ENCODE measurements around the gene CLMN. TPM values are rescaled to one million over a fixed set of nuclear protein-coding genes. Genes with fewer than 3 reads are reported as not detected.

CLMN gene
- total and polyA plus RNA-seq, 7 experiments from 2014 or later = 0.43 to 6.8 (median 0.70) TPM

DNA sequence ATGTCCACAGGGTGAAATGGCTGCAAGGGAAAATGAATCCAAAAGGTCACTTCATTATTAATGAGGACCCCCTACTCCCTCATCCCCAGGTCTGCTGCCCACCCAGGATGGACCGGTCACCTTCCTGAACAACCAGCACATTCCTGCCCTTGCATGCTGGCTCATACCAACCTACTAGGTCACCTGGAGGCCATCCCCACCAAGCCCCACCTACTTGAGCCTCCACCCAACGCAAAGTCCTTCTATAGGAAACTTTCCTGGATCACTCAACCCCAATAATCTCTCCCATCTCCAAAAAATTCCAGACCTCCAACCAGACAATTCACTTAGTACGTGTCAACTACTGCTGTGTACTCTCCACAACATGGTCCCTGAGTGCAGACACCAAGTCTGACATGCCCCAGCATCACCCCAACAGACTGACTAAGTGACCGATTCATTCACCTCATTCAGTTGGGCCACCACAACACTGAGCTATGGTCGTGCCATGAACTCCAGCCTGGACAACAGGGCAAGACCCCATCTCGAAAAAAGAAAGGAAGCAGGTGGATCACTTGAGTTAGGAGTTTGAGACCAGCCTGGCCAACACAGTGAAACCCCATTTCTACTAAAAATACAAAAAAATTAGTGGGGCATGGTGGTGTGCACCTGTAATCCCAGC is 18.1 kb downstream of the CLMN start:
- intact Hi-C loops (cut with micrococcal nuclease) = no loop called here
- Histone ChIP-seq H3K4me3 (ENCODE audit: low read length) (no peak overlapping the region), H3K27ac (ENCODE audit: low read depth, low read length) (no peak overlapping the region), H3K9me3 (ENCODE audit: control insufficient read depth in 2 of 3, low read length in 3 of 3) (no peaks in the 10 kb centered on the region), H3K36me3 (ENCODE audit: control insufficient read depth in 2 of 3, insufficient read depth in 3 of 3, low read length in 3 of 3) (no peaks in the 10 kb centered on the region), H3K27me3 (ENCODE audit: control insufficient read depth in 2 of 2, insufficient read depth in 2 of 2, low read length in 2 of 2) (no peaks in the 10 kb centered on the region), H3K4me1 (ENCODE audit: control insufficient read depth in 2 of 2, insufficient read depth in 2 of 2, low read length in 2 of 2) (no peaks in the 10 kb centered on the region)
- Mint-ChIP-seq H3K36me3 (no peaks in the 10 kb centered on the region), H3K9me3 (peaks cover 0 to 2% (median 0%) of the 10 kb centered on the region in 11 donors), H3K27me3 (peaks cover 0 to 17% (median 14%) of the 10 kb centered on the region in 5 donors), H3K4me3 (no peak overlapping the region), H3K4me1 (no peaks in the 10 kb centered on the region), H3K27ac (no peak overlapping the region)
- no peak for DNase-seq
- POLR2A ChIA-PET = no interaction called here
- ATAC-seq = no peak
- CTCF ChIA-PET = no interaction called here

DNA sequence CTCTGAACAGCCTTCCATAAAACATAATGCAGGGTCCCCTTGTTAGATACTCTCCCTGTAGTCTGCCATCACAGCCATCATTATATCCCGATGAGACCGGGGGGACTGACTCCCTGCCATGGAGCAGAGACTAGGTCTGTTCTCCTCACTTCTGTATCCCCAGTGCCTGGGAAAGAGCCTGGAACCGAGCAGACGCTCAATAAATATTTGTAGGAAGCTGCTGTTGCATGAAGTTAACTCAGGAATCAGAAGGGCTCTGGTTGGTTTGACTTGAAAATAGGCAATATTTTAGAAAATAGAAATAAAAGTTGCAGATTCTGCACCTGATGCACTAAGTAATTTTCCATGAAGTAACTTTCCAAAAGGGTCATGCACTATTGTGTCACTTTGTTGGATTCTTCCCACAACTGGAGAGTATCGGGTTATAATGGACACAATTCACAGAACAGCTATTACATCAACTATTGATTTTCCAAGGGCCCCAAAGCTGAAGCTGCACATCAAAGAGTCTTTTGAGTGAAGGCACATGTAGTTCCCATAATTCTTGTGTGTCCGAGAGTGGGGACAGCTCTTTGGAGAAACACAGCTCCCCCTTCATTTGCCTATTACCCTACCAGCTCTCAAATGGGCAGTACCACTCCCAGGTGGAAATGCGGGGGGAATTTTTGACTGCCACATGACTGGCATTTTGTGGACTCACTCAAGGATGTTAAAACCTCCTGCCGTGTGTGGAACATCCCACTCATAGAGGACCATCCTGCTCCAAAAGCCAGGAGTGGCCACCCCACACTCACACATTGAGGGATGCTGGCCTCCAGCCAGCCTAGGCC is 18.8 kb downstream of the CLMN start:
- H3K9me3 ChIP-seq (ENCODE audit: control insufficient read depth in 2 of 3, low read length in 3 of 3) = peaks cover 0 to 5% (median 0%) of the 10 kb centered on the region in 3 experiments
- no peak overlapping the region for H3K27ac Mint-ChIP-seq
- no peak overlapping the region for H3K27ac ChIP-seq (ENCODE audit: low read depth, low read length)
- H3K9me3 Mint-ChIP-seq = peaks cover 0 to 8% (median 6%) of the 10 kb centered on the region in 11 donors
- H3K27me3 Mint-ChIP-seq = peaks cover 0 to 22% (median 15%) of the 10 kb centered on the region in 5 donors
- peaks cover 0 to 6% (median 1%) of the 10 kb centered on the region in 5 donors for H3K36me3 Mint-ChIP-seq
- DNase-seq = no peak
- no peaks in the 10 kb centered on the region for H3K4me1 ChIP-seq (ENCODE audit: control insufficient read depth in 2 of 2, insufficient read depth in 2 of 2, low read length in 2 of 2)
- ChIA-PET POLR2A (no interaction called here), CTCF (no interaction called here)
- no peak for ATAC-seq
- no peaks in the 10 kb centered on the region for H3K36me3 ChIP-seq (ENCODE audit: control insufficient read depth in 2 of 3, insufficient read depth in 3 of 3, low read length in 3 of 3)
- intact Hi-C loops (cut with micrococcal nuclease) = no loop called here
- no peaks in the 10 kb centered on the region for H3K27me3 ChIP-seq (ENCODE audit: control insufficient read depth in 2 of 2, insufficient read depth in 2 of 2, low read length in 2 of 2)
- H3K4me3 ChIP-seq (ENCODE audit: low read length) = no peak overlapping the region
- H3K4me1 Mint-ChIP-seq = no peaks in the 10 kb centered on the region
- H3K4me3 Mint-ChIP-seq = no peak overlapping the region

DNA sequence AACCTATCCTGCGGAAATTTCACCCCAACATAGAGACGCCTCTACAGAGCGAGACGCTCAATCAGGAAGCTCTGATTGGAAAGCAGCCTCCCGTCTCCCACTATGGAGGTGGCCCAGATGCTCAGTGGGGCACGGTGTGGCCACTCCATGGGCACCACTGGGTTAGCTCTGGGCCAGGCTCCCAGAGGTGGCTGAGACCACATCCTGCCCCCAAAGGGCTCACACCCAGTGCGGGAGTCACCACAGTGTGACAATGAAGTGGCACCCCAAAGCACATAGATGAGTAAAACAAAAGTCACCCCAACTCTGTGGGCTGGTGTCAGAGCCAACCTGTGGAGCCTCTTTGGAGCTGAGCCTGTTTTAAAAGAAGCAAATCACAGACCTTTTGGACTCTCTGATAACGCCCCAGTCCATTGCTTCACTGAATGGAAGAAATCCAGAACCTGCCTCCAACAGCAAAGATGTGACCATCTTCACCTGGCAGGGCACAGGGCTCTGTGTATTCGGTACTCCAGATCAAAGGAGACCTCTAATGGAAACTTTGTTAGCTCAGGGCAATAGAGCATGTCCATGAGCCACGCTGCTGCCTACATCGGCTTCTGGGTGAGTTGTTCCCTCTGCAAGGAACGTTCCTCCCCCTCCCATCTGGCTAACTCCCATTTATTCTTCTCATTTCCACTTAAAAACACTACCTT is 19.6 kb downstream of the CLMN start:
- POLR2A ChIA-PET = no interaction called here
- peaks cover 0 to 16% (median 11%) of the 10 kb centered on the region in 11 donors for H3K9me3 Mint-ChIP-seq
- Histone ChIP-seq H3K27ac (ENCODE audit: low read depth, low read length) (no peak overlapping the region), H3K4me3 (ENCODE audit: low read length) (no peak overlapping the region), H3K36me3 (ENCODE audit: control insufficient read depth in 2 of 3, insufficient read depth in 3 of 3, low read length in 3 of 3) (no peaks in the 10 kb centered on the region), H3K9me3 (ENCODE audit: control insufficient read depth in 2 of 3, low read length in 3 of 3) (peaks cover 0 to 8% (median 0%) of the 10 kb centered on the region in 3 experiments), H3K27me3 (ENCODE audit: control insufficient read depth in 2 of 2, insufficient read depth in 2 of 2, low read length in 2 of 2) (no peaks in the 10 kb centered on the region), H3K4me1 (ENCODE audit: control insufficient read depth in 2 of 2, insufficient read depth in 2 of 2, low read length in 2 of 2) (no peaks in the 10 kb centered on the region)
- H3K4me1 Mint-ChIP-seq = no peaks in the 10 kb centered on the region
- intact Hi-C loops (cut with micrococcal nuclease) = no loop called here
- DNase-seq (no peak), ATAC-seq (no peak)
- CTCF ChIA-PET = no interaction called here
- peaks cover 1 to 29% (median 16%) of the 10 kb centered on the region in 5 donors for H3K27me3 Mint-ChIP-seq
- no peak overlapping the region for H3K4me3 Mint-ChIP-seq
- H3K36me3 Mint-ChIP-seq = peaks cover 0 to 12% (median 4%) of the 10 kb centered on the region in 5 donors
- H3K27ac Mint-ChIP-seq = no peak overlapping the region

DNA sequence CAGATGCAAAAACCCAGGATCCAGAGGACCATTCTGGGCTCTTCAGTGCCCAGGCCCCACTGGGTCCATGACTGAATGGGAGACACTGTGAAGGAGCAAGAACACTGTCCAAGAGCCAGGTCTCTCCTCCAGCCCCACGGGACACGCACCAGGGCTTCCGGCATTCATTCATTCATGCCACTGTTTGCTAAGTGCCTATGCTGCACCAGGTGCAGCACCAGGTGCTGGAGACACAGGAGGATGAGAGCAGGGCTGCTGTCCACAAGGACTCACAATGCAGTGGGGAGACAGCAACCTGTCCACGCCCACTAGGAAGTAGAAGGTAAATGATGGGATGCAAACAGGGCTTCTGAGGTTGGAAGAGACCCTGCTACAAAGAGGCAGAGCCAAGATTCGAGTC is 20.4 kb downstream of the CLMN start:
- Histone ChIP-seq H3K27ac (ENCODE audit: low read depth, low read length) (no peak overlapping the region), H3K36me3 (ENCODE audit: control insufficient read depth in 2 of 3, insufficient read depth in 3 of 3, low read length in 3 of 3) (no peaks in the 10 kb centered on the region), H3K27me3 (ENCODE audit: control insufficient read depth in 2 of 2, insufficient read depth in 2 of 2, low read length in 2 of 2) (no peaks in the 10 kb centered on the region), H3K4me3 (ENCODE audit: low read length) (no peak overlapping the region), H3K4me1 (ENCODE audit: control insufficient read depth in 2 of 2, insufficient read depth in 2 of 2, low read length in 2 of 2) (no peaks in the 10 kb centered on the region), H3K9me3 (ENCODE audit: control insufficient read depth in 2 of 3, low read length in 3 of 3) (peaks cover 0 to 8% (median 0%) of the 10 kb centered on the region in 3 experiments)
- ChIA-PET CTCF (no interaction called here), POLR2A (no interaction called here)
- H3K4me3 Mint-ChIP-seq = no peak overlapping the region
- H3K27me3 Mint-ChIP-seq = peaks cover 10 to 38% (median 22%) of the 10 kb centered on the region in 5 donors
- no peak overlapping the region for H3K27ac Mint-ChIP-seq
- H3K4me1 Mint-ChIP-seq = no peaks in the 10 kb centered on the region
- DNase-seq (no peak), ATAC-seq (no peak)
- intact Hi-C loops (cut with micrococcal nuclease) = no loop called here
- peaks cover 0 to 18% (median 4%) of the 10 kb centered on the region in 5 donors for H3K36me3 Mint-ChIP-seq
- H3K9me3 Mint-ChIP-seq = peaks cover 0 to 20% (median 14%) of the 10 kb centered on the region in 11 donors

DNA sequence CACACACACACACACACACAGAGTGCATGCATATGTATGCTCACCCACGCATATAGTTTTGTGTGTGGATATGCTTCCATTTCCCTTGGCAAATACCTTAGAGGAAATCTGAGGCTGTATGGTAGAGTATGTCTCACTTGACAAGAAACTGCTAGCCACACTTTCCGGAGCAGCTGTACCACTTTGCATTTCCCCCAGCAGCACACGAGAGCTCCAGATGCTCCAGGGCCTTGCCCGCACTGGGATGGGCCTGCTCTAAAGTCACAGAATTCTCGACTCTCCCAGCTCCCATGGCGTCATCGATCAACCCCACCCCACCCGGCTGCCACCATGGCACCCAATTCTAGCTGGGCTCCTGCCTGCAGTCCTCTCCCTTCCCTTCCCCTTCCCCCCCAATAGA is 21.9 kb downstream of the CLMN start:
- no peak overlapping the region for H3K4me3 Mint-ChIP-seq
- H3K4me1 ChIP-seq (ENCODE audit: control insufficient read depth in 2 of 2, insufficient read depth in 2 of 2, low read length in 2 of 2) = no peaks in the 10 kb centered on the region
- H3K36me3 ChIP-seq (ENCODE audit: control insufficient read depth in 2 of 3, insufficient read depth in 3 of 3, low read length in 3 of 3) = no peaks in the 10 kb centered on the region
- ChIA-PET POLR2A (no interaction called here), CTCF (no interaction called here)
- peaks cover 0 to 8% (median 0%) of the 10 kb centered on the region in 3 experiments for H3K9me3 ChIP-seq (ENCODE audit: control insufficient read depth in 2 of 3, low read length in 3 of 3)
- ATAC-seq (no peak), DNase-seq (no peak)
- H3K9me3 Mint-ChIP-seq = peaks cover 0 to 20% (median 14%) of the 10 kb centered on the region in 11 donors
- peaks cover 11 to 35% (median 24%) of the 10 kb centered on the region in 5 donors for H3K27me3 Mint-ChIP-seq
- no peaks in the 10 kb centered on the region for H3K27me3 ChIP-seq (ENCODE audit: control insufficient read depth in 2 of 2, insufficient read depth in 2 of 2, low read length in 2 of 2)
- intact Hi-C loops (cut with micrococcal nuclease) = no loop called here
- H3K4me1 Mint-ChIP-seq = no peaks in the 10 kb centered on the region
- no peak overlapping the region for H3K27ac Mint-ChIP-seq
- no peak overlapping the region for H3K27ac ChIP-seq (ENCODE audit: low read depth, low read length)
- H3K36me3 Mint-ChIP-seq = peaks cover 2 to 18% (median 4%) of the 10 kb centered on the region in 5 donors
- H3K4me3 ChIP-seq (ENCODE audit: low read length) = no peak overlapping the region

DNA sequence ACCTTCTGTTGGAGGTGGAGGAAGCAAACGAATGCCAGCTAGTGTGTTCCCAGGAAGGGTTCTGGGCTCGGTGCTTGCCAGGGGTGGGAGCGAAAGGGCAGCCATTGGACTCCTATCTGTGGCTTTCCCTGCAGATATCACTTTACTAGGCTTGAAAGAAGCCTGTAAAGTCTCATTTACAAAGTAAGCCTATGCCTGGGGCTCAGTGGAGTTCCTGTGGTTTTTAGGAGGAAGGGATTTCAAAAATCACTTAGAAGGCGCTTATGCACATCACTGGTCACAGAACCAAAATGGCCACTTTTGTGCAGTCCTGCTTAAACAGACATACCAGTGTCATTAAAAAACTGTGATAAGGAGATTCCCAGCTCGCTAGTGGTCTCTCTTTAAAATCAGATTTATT is 22.7 kb downstream of the CLMN start:
- Histone ChIP-seq H3K4me1 (ENCODE audit: control insufficient read depth in 2 of 2, insufficient read depth in 2 of 2, low read length in 2 of 2) (no peaks in the 10 kb centered on the region), H3K4me3 (ENCODE audit: low read length) (no peak overlapping the region), H3K9me3 (ENCODE audit: control insufficient read depth in 2 of 3, low read length in 3 of 3) (peaks cover 0 to 8% (median 0%) of the 10 kb centered on the region in 3 experiments), H3K27ac (ENCODE audit: low read depth, low read length) (no peak overlapping the region), H3K36me3 (ENCODE audit: control insufficient read depth in 2 of 3, insufficient read depth in 3 of 3, low read length in 3 of 3) (no peaks in the 10 kb centered on the region), H3K27me3 (ENCODE audit: control insufficient read depth in 2 of 2, insufficient read depth in 2 of 2, low read length in 2 of 2) (no peaks in the 10 kb centered on the region)
- intact Hi-C loops (cut with micrococcal nuclease) = no loop called here
- POLR2A ChIA-PET = no interaction called here
- peaks cover 12 to 35% (median 24%) of the 10 kb centered on the region in 5 donors for H3K27me3 Mint-ChIP-seq
- H3K9me3 Mint-ChIP-seq = peaks cover 0 to 20% (median 14%) of the 10 kb centered on the region in 11 donors
- no peak overlapping the region for H3K4me3 Mint-ChIP-seq
- CTCF ChIA-PET = no interaction called here
- DNase-seq = no peak
- H3K36me3 Mint-ChIP-seq = peaks cover 2 to 18% (median 4%) of the 10 kb centered on the region in 5 donors
- no peak overlapping the region for H3K27ac Mint-ChIP-seq
- ATAC-seq = no peak
- no peaks in the 10 kb centered on the region for H3K4me1 Mint-ChIP-seq
